Measurements from ENCODE around the gene ACYP1.
A peak's percentile ranks its signal among the peaks of the same experiment; 100 is the strongest.

The ACYP1 gene

DNA sequence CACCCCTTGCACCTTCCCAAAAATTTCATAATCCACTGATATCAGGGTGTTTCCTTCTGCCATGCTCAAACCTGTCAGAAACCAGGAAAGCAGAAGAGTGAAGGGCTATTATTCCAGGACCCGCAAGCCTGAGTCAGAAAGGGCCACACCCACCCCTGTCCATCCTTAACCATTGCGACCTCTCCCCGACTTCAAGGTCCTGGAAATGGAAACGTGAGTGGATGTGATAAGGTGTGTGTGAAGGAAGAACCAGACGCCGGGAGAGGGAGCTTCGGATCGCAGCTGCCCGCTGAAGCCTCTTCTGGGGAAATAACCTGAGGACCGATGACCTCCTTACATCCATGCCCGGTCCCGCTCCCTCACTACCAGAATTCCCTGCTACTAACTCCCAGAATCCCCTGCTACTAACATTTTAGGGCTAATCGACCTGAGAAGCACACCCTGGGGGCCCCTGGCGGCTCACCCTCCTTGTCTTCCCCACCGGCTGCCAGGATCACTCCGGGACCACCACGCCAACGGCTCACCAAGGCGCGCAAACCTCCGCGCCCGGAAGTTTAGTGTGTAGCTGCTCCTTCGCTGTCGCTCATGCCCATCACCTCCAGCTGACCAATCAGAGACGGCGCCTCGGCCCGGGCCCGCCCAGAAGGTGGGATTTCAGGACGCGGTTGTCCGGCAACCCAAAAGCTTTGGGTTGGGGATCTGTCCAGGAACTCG is at the start of gene ACYP1:
Gene ACYP1 (minus strand): TSS at position 534 of the 714 bp plus-strand sequence. CDS start 471 bp downstream, at position 63.
- peak; percentile 84 for DNase-seq (ENCODE audit: low read depth)

DNA sequence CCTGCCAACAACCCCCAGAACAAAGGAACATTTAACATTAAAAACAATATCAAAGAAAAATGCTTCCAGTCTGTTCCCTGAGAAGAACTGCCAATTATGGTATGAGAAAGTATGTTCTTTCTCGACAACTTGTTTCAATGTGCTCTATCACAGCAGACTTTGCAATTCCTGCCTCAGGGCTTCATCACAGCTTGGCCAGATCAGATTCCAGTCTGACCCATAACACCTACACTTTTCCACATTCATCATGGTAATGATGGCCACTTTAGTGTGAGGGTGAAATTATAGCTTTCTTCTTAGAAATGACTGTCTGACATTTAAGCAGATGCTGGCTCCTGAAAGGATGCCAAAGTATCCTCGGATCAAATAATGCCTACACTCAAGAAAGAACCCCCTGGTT is 46.1 kb upstream of the ACYP1 start:
- no peak for DNase-seq (ENCODE audit: low read depth)

DNA sequence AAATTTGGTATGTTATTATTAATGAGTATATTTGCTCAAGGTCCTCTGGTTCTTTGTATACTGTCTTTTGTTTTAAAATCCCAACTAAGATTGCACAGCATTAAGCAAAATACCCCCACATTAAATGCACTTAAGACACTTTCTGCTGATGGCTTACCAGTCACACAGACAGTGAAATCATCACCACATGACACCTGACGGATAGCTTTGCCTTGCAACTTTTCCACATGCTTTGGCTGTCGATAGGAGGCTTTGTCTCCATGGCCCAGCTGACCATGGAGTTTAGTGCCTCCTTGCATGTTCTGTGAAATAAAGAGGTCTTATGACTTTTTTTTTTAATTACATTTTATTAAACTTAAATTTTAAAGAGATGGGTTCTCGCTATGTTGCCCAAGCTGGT is 43.4 kb upstream of the ACYP1 start:
- DNase-seq (ENCODE audit: low read depth) = no peak

DNA sequence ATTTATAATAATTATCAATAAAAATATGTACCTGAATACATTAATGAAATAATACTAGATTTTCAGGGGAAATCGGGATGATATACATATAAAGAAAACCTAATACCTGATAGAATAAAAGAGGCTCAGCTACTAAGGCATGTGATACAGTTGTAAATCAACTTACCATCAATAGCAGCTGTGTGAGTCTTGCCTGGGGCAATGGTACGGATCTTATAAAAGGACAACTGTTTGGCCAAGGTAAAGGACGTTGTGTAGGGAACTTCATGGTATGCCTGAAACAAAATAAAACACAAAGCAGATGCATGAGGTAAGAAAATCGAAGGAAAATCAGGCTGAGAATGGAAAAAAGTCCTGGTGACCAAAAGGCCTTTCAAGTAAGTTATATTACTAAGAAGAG is 37.7 kb upstream of the ACYP1 start:
- no peak for DNase-seq (ENCODE audit: low read depth)

DNA sequence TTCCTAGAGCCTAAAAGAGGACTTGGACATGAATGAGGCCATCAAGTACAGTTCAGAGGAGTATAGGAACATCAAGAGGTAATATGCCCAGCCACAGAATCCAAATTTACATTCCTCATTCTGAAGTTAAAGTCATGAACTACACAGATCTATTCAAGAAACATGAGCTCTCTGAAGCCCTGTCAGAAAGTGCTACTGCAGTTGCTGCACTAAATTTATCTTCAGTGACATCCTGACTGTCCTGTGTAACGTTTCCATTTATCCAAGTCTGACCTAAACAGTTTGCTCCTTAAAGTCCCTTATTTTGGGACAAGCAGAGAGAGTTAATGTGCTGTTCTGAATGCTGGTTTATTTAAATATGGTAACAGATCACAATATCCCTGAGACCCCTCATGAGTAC is 34.9 kb upstream of the ACYP1 start:
- no peak for DNase-seq (ENCODE audit: low read depth)

DNA sequence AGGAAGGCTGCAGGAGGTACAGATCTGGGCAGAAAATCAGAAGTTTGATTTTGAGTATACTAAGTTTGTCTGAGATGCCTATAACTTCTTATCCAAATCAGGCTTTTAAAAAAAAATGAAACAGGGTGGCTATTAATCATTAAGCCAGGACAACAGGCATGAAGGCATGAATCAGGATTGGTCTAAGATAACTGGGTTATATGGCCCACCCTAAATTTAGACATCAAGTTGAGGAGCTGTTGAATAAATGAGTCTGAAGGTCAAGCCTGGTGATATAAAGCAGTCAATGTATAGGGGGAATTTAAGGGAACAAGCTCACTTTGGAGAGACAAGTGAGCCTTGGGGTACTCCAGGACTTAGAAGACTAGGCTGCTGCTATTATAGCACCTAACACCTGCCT is 34.4 kb upstream of the ACYP1 start:
- DNase-seq (ENCODE audit: low read depth) = no peak

DNA sequence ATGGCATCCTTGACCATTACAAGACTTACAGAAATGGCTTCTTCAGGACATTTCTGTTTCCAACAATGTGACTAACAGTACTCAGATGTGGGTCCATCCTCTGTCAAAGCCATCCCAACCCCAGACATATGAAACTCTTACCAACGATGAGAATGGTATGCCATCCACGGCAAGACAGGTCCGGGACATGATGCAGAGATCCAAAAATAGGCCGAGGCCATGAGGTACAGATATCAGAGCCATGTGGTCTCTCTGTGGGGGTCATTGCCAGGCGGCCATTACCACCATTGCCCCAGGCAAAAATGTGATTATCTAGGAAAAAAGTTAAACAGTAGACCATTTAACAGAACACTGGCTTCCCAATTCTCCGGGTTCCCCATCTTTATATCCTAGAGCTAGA is 33.1 kb upstream of the ACYP1 start:
- no peak for DNase-seq (ENCODE audit: low read depth)

DNA sequence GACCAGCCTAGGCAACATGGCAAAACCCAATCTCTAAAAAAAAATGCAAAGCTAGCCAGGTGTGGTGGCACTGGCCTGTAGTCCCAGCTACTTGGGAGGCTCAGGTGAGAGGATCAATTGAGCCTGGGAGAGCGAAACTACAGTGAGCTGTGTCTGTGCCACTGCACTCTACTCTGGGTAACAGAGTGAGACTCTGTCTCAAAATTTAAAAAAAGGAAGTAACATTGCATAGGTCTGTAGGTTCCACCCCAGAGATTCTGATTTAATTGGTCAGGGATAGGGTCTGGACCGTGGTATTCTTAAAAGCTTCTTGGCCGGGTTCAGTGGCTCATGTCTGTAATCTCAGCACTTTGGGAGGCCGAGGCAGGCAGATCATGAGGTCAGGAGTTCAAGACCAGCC is 31.9 kb upstream of the ACYP1 start:
- no peak for DNase-seq (ENCODE audit: low read depth)

DNA sequence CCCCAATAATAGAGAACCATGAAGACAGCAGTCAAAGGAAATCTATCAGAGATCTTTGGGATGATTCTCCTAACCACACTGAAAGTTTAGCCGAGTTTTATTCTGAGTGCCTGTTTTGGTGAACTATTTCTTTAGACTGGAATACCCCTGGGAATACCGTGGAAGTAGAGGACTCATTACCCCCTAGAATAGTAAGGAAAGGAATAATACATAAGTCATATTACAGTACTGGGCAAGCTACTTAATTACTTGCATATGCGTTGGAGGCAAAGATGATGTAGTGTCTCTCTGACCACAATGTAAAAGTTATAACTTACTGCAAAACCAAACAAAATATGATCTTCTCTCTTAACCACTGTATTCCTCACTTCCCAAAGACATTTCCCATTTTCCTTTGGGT is 31.1 kb upstream of the ACYP1 start:
- DNase-seq (ENCODE audit: low read depth) = no peak

DNA sequence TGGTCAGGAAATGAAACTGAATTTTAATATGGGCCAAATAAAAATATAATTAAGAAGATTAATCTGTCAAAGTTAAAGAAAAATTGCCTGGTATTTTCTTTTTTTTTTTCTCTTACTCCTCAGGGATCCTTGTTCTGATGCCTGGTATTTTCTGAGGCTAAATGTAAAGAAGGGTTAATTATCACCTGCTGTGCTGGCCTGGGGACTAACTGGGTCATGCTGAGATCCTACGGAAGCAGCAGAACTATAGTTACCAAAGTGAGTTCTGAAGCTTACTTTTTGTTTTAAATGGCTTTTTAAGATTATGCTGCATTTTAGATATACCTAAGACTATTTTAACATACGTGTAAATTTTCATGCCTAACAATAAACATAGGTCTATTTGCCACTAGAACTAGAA is 28.9 kb upstream of the ACYP1 start:
- DNase-seq (ENCODE audit: low read depth) = no peak

DNA sequence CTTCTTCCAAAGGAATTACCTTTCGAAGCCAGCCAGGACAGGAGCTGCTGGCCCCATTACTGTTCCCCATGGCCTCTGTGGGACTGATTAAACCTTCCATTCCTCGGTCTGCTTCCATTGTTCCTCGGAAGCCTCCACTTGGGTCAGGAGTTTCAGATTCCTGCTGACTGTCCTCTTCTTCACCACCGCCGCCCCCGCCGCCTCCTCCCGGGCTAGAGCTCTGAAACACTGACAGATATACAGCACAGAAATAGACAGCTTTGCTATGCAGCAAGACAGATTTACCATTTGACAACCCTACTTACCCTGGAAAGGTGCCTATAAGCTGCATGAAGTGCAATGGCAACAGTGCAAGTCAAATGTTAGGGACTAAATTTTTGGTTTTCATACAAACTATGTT is 27.4 kb upstream of the ACYP1 start:
- DNase-seq (ENCODE audit: low read depth) = no peak

DNA sequence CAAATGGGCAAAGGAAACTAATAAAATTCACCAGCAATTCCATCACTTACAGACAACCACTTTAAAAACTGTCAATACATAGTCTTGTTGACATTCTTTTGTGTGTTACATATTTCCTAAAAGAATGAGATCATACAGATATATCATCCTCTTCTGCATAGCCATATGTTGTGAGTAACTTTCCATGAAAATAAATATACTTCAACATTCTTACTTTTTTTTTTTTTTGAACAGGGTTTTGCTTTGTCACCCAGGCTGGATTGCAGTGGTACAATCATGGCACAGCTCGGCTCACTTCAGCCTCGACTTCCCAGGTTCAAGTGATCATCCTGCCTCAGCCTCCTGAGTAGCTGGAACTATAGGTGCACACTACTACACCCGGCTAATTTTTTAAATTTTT is 26.5 kb upstream of the ACYP1 start:
- DNase-seq (ENCODE audit: low read depth) = peak; percentile 25

DNA sequence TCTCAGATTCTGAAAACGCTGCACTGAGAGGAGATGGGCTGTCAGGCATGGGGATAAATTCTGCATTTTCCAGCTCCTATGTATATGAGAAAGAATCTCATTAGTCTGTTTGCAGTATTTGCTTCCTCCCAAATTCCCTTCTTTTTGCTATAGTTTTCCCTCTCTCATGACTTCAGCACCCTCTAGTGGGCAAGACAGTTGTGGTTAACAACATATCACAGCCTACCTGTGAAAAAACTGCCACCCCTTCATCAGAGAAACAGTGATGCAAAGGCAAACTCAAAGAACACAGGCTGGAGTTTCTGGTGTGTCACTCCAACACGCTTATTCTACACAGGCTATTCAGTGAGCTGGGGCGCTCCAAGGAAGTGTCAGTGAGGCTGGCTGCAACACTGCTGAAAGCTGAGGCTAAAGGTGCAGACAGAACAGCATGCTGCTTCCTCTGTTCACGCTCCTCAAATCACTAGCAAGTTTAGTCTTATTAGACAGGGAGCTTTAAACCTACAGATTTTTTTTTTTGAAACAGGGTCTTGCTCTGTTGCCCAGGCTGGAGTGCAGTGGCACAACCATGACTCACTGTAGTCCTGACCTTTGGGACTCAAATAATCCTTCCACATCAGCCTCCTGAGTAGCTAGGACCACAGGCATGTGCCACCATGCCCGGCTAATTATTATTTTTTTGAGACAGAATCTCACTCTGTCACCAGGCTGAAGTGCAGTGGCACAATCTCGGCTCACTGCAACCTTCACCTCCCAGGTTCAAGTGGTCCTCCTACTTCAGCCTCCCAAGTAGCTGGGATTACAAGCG is 24.9 kb upstream of the ACYP1 start:
- DNase-seq (ENCODE audit: low read depth) = peak; percentile 46

DNA sequence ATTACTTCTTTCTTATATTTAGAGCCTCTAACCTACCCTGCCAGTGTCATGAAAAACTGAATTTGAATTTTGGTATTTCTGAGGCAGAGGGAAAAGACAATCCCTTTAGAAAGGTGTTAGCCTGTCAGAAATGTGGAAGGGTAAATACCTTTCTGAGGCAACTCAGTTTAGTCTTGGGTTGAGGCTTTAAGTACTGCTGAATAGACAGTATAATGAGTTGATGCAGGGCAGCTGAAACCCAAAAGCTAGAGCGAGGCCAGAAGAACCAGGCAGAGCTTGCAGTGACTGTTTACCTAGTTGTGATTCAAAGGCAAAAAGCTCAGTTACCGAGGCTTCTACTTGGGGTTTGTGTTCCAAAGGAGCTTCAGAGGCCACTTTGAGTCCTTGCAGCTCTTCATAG is 24.3 kb upstream of the ACYP1 start:
- no peak for DNase-seq (ENCODE audit: low read depth)

DNA sequence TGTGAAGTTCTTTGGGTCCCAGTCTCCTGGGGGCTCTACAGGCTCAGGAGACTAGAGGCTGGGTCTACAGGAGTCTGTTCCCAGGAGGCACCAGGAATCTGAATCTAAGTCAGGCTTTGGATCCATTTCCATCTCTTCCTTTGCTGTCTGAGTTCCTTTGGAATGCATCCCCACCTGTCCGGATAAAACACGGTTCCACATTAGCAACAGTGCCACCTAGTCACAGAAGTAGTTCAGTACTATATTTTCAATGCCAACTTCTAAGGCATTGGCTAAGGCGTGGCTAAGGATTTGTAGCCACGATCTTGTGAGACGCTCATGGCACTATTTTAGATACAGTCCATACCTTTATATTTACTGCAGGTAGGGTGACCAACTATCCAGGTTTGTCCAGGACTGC is 20.7 kb upstream of the ACYP1 start:
- DNase-seq (ENCODE audit: low read depth) = no peak

DNA sequence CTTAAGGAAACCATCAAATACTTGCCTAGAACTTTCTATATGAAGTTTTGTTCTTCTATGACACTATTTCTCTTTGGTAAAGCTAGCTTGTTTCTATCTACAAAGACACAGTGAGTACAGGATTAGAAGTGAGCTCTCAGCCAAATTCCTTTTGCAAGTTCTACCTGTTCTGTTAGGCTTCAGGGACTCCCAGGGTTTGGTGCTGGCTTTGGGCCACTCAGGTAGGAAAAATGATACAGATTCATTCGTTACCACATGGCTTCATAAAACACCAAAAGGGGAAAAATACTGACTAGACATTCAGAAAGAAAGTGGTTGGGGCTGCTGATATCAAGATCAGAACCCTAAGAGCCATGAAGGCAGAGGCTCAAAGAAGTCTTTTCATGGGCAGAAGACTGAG is 19.4 kb upstream of the ACYP1 start:
- DNase-seq (ENCODE audit: low read depth) = no peak

DNA sequence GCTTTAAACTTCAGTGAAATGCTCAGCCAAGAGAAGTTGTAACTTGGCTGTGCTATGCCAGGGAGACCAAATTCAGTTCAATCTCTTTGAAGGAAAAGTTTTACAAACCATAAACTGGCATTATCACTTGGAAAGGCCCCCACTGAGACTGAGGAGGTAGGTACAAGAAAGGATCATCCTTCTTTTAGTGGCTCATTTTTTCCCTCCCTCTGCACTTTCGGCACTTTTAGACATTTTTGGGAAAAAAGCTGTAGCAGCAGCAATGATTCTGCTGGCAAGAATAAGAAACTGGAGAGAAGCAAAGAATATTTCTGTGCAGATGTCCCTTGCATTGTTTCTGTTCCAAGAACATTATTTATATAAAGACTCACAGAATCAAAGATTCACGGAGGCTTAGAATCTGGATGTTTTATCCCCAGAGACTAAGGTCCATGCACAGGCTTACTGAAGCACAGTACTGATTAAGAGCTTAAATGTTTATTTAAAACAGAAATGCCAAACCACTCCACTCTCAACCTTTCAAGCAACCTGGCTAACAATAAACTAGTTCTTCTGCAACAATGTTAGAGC is 17.9 kb upstream of the ACYP1 start:
- no peak for DNase-seq (ENCODE audit: low read depth)

DNA sequence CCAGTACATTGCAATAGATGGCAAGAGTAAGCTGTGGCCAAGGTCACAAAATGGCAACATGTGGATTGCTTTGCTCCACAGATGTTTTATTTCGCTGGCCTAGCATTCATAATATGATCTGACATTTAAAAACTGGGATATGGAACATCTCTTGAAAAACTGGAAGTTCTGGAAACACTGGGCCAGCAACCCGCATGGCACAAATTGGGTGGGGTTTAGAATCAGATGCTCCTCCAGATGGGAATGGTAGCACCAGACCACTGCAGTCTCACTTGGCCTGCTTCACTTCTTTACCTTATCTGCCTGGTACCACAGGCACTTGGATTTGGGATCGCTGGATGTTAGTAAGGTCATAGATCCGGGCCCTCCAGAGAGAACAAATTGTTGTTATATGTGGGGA is 15.7 kb upstream of the ACYP1 start:
- DNase-seq (ENCODE audit: low read depth) = no peak

DNA sequence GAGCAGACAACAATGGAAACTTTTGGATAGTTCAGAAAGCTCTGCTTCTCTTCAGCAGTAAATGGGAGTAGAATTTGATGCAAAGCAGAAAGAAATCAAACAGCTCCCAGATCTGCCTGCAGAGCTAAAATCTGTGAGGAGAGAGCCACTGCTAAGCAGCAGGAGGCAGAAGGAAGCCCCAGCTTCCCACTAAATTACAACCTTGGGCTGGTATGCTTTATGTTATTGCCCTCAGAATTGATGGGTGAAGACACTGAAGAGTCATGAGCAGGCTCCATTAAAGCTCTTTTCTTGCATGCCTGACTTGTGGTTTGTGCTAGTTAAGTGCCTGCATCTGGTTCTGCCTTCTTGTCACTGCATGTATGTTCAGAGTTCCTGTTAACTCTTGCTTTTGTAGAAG is 14.0 kb upstream of the ACYP1 start:
- DNase-seq (ENCODE audit: low read depth) = no peak

DNA sequence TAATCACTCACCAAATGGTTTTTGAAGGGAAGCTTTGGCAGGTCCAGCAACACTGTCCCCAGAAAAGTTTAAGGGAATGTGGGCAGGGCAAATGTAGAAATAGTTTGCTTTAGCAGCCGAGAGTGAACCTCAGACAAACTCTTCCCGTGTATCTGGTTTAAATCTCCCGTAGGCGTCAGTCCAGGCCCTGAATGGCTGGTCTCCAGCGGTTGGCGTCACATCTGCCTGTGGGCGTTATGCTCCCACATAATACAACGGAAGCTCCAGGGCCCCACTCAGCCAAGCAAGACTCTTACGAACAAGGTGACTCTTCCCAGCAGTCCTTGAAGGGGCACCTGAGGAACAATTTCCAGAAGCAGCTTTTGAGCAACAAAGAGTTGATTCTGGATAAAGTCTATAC is 6.6 kb upstream of the ACYP1 start:
- peak; percentile 19 for DNase-seq (ENCODE audit: low read depth)

DNA sequence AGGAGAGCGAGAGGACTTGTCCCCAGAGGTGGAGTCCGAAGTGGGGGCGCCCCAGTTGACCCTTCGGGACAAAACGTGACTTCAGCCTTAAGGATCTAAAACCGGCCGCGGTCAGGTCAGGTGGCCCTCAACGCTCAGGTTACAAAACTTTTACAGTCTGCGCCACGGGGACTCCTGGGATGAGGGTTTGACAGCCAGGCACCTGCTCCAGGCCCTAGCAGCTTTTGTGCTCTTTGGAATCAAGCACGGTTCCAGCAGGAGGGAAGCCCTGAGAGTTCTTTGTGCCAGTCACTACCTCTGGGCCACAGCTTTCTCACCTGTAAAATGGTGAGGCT is 6.0 kb upstream of the ACYP1 start:
- DNase-seq (ENCODE audit: low read depth) = no peak

DNA sequence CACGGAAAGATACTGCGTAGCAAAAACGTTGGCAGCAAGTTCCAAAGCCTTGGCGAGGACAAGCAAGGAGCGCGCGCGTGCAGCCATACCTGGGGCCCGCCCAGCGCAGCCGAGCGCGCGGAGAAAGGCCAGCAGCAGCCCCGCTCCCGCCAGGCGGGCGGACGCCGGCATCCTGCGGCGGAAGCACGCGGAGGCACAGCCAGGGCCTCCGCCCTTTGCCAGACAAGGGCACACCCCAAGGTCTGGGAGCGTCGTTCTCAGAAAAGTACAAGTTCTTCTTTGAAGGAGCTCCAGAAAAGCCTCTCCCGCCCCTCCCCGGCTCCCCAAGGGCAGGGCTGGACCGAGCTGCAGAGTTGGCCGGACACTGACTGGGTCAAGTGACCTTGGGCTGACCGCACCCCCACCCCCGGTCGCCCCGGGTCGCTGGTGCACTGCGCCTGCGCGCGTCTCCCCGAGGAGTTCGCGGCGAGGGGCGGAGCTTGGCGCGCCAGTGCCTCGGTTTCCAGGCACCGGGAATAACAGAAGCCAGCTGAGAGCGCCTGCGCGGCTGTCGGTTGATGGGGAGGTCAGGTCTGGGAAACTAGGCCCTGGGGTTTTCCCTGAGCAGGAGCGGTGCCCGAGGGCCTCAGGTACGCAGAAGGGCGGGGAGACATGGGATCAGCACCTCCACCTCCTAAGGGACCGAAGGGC is 5.4 kb upstream of the ACYP1 start, which contains the start of gene ZC2HC1C:
Gene ZC2HC1C (plus strand): TSS at position 521 of the 690 bp plus-strand sequence. CDS start 933 bp downstream, outside the sequence.
- DNase-seq (ENCODE audit: low read depth) = peak; percentile 83
